Measurements from ENCODE around the gene LARGE1. TPM values are rescaled to one million over a fixed set of nuclear protein-coding genes. Genes with fewer than 3 reads are reported as not detected.

The LARGE1 gene
- total and polyA plus RNA-seq, 2 donors (not counting 1 experiment from before 2014, with no cell fraction given), result 14.1 to 19.2 TPM

DNA sequence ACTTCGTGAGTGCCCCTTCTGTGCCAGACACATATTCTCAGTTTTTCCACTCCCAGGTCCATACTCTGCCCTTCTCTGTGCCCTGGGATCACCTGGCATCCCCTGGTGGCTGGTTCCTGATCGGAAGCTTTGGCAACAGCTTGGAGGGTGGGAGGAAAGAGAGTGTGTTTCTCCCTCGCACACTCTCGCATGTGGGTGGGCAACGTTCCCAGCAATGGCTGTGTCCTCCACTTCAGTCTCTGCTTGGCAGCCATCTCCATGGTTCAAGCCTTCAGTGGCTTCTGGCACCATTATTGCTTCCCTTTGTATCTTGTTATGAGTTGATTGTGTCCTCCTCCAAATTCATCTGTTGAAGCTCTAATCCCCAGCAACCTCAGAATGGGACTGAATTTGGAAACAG, 519.4 kb downstream of the LARGE1 start:
- no peaks in the 10 kb centered on the region for H3K9me3 ChIP-seq (ENCODE audit: control insufficient read depth, insufficient read depth, low read depth, low read length)
- no peak overlapping the region for H3K4me3 ChIP-seq (replicated peaks in 1 of 4; ENCODE audit: control extremely low read depth in 1 of 4, insufficient read depth in 1 of 4, low read depth in 3 of 4, low read length in 4 of 4)
- TF ChIP-seq, protein P1, sequence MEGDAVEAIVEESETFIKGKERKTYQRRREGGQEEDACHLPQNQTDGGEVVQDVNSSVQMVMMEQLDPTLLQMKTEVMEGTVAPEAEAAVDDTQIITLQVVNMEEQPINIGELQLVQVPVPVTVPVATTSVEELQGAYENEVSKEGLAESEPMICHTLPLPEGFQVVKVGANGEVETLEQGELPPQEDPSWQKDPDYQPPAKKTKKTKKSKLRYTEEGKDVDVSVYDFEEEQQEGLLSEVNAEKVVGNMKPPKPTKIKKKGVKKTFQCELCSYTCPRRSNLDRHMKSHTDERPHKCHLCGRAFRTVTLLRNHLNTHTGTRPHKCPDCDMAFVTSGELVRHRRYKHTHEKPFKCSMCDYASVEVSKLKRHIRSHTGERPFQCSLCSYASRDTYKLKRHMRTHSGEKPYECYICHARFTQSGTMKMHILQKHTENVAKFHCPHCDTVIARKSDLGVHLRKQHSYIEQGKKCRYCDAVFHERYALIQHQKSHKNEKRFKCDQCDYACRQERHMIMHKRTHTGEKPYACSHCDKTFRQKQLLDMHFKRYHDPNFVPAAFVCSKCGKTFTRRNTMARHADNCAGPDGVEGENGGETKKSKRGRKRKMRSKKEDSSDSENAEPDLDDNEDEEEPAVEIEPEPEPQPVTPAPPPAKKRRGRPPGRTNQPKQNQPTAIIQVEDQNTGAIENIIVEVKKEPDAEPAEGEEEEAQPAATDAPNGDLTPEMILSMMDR (conservative IDR thresholded peaks at IDR 0.05 in 1 of 2, IDR thresholded peaks at IDR 0.05 in 1 of 2; ENCODE audit: low read depth in 1 of 2, low read length in 2 of 2), result no peak
- no peak for TF ChIP-seq EZH2 (IDR thresholded peaks at IDR 0.05; ENCODE audit: low read length, missing control alignments)
- no peak for DNase-seq (ENCODE audit: low read depth in 2 of 2)
- H3K36me3 ChIP-seq (ENCODE audit: control insufficient read depth, insufficient read depth, low read length), result no peaks in the 10 kb centered on the region
- no peak overlapping the region for H3K27ac ChIP-seq (ENCODE audit: insufficient read depth, low read length)
- no peak overlapping the region for H2AFZ ChIP-seq (ENCODE audit: low read length)
- no peaks in the 10 kb centered on the region for H3K79me2 ChIP-seq (ENCODE audit: control insufficient read depth, insufficient read depth, low read length)
- H3K27me3 ChIP-seq (ENCODE audit: control insufficient read depth, insufficient read depth, low read length), result no peaks in the 10 kb centered on the region
- H3K4me2 ChIP-seq (ENCODE audit: extremely low read depth, insufficient read depth, low read length), result no peak overlapping the region
- H3K4me1 ChIP-seq (ENCODE audit: control insufficient read depth, extremely low read depth, insufficient read depth, low read length), result no peaks in the 10 kb centered on the region
- no peak overlapping the region for H3K9ac ChIP-seq (ENCODE audit: insufficient read depth, low read length)
- H4K20me1 ChIP-seq (ENCODE audit: control insufficient read depth, extremely low read depth, insufficient read depth, low read length), result no peaks in the 10 kb centered on the region

DNA sequence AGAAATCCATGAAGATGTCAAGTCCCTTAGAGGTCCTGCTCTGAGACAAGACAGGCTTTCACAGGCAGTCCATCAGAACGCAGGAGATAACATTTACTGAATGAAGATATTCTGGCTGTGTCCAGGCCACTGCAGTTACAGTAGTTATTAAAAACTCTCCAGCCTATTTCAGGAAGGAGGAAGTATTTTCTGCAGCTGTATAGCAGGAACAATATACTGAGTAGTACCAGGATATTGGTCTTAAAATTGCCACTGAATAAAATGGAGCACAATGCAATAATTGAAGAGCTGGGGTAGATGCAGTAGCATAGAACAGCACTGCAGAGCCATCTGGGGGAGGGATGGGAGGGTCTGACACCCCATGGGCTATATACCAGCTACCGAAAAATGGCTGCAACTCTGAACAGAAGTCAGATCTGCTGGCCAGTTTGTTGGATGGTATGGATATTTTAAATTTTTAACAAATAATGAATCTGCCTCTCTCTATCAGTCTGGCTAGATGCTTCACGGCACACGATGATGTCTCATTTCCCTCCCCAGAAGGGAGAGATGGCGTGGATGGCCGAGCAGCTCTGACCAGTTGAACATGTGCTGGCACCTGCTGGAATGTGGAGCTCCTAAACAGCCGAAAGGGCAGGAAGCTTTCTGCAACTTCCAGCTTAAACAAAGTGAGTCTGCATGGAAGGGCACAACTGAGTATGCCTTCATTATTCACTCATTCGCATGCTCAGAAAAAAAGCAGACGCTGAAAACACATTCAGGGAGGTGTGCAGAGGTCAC, 520.0 kb downstream of the LARGE1 start:
- Histone ChIP-seq H3K4me3 (replicated peaks in 1 of 4; ENCODE audit: control extremely low read depth in 1 of 4, insufficient read depth in 1 of 4, low read depth in 3 of 4, low read length in 4 of 4) (no peak overlapping the region), H3K9me3 (ENCODE audit: control insufficient read depth, insufficient read depth, low read depth, low read length) (no peaks in the 10 kb centered on the region), H3K36me3 (ENCODE audit: control insufficient read depth, insufficient read depth, low read length) (no peaks in the 10 kb centered on the region), H3K4me1 (ENCODE audit: control insufficient read depth, extremely low read depth, insufficient read depth, low read length) (no peaks in the 10 kb centered on the region), H3K4me2 (ENCODE audit: extremely low read depth, insufficient read depth, low read length) (no peak overlapping the region), H2AFZ (ENCODE audit: low read length) (no peak overlapping the region), H3K9ac (ENCODE audit: insufficient read depth, low read length) (no peak overlapping the region), H3K79me2 (ENCODE audit: control insufficient read depth, insufficient read depth, low read length) (no peaks in the 10 kb centered on the region), H3K27ac (ENCODE audit: insufficient read depth, low read length) (no peak overlapping the region), H3K27me3 (ENCODE audit: control insufficient read depth, insufficient read depth, low read length) (no peaks in the 10 kb centered on the region), H4K20me1 (ENCODE audit: control insufficient read depth, extremely low read depth, insufficient read depth, low read length) (no peaks in the 10 kb centered on the region)
- no peak for TF ChIP-seq EZH2 (IDR thresholded peaks at IDR 0.05; ENCODE audit: low read length, missing control alignments)
- TF ChIP-seq, protein P1 (conservative IDR thresholded peaks at IDR 0.05 in 1 of 2, IDR thresholded peaks at IDR 0.05 in 1 of 2; ENCODE audit: low read depth in 1 of 2, low read length in 2 of 2), result no peak
- DNase-seq (ENCODE audit: low read depth in 2 of 2), result no peak

- DNase-seq (ENCODE audit: low read depth in 2 of 2), result no peak
- no peak overlapping the region for H3K9ac ChIP-seq (ENCODE audit: insufficient read depth, low read length)
These were observed 522.8 kb downstream of the LARGE1 start for GRCh38 chr22:33397381-33397907.

More at GRCh38 chr22:33397381-33397907, 522.8 kb downstream of the LARGE1 start:
- no peak overlapping the region for H3K4me2 ChIP-seq (ENCODE audit: extremely low read depth, insufficient read depth, low read length)
- TF ChIP-seq, protein P1 (conservative IDR thresholded peaks at IDR 0.05 in 1 of 2, IDR thresholded peaks at IDR 0.05 in 1 of 2; ENCODE audit: low read depth in 1 of 2, low read length in 2 of 2), result no peak
- TF ChIP-seq EZH2 (IDR thresholded peaks at IDR 0.05; ENCODE audit: low read length, missing control alignments), result no peak
- no peaks in the 10 kb centered on the region for H3K27me3 ChIP-seq (ENCODE audit: control insufficient read depth, insufficient read depth, low read length)
- no peaks in the 10 kb centered on the region for H3K9me3 ChIP-seq (ENCODE audit: control insufficient read depth, insufficient read depth, low read depth, low read length)
- H2AFZ ChIP-seq (ENCODE audit: low read length), result no peak overlapping the region
- no peaks in the 10 kb centered on the region for H3K36me3 ChIP-seq (ENCODE audit: control insufficient read depth, insufficient read depth, low read length)
- H3K4me1 ChIP-seq (ENCODE audit: control insufficient read depth, extremely low read depth, insufficient read depth, low read length), result no peaks in the 10 kb centered on the region
- H3K79me2 ChIP-seq (ENCODE audit: control insufficient read depth, insufficient read depth, low read length), result no peaks in the 10 kb centered on the region
- no peak overlapping the region for H3K27ac ChIP-seq (ENCODE audit: insufficient read depth, low read length)
- no peaks in the 10 kb centered on the region for H4K20me1 ChIP-seq (ENCODE audit: control insufficient read depth, extremely low read depth, insufficient read depth, low read length)
- no peak overlapping the region for H3K4me3 ChIP-seq (replicated peaks in 1 of 4; ENCODE audit: control extremely low read depth in 1 of 4, insufficient read depth in 1 of 4, low read depth in 3 of 4, low read length in 4 of 4)

Measured in fibroblast of lung (primary cell).